VCaP (cell line): Measurements from ENCODE around the gene REEP3.
A peak's percentile ranks its signal among the peaks of the same experiment; 100 is the strongest.

ENCODE experiments used
- H3K27ac ChIP-seq: fragments of 450-650 bp; 2 replicates; pipeline ENCODE4 v1.5.1; 2017
- TF ChIP-seq, protein P1 (sequence below): fragments of 450-650 bp; conservative IDR thresholded peaks from 2 replicates; pipeline ENCODE4 v1.5.1; 2017; ENCODE audit warnings: mild to moderate bottlenecking, moderate library complexity

Gene REEP3

GRCh38 chr10:63670291-63670898 lies 149.2 kb downstream of the REEP3 start:
- peak overlapping the region; percentile 80 for H3K27ac ChIP-seq

DNA sequence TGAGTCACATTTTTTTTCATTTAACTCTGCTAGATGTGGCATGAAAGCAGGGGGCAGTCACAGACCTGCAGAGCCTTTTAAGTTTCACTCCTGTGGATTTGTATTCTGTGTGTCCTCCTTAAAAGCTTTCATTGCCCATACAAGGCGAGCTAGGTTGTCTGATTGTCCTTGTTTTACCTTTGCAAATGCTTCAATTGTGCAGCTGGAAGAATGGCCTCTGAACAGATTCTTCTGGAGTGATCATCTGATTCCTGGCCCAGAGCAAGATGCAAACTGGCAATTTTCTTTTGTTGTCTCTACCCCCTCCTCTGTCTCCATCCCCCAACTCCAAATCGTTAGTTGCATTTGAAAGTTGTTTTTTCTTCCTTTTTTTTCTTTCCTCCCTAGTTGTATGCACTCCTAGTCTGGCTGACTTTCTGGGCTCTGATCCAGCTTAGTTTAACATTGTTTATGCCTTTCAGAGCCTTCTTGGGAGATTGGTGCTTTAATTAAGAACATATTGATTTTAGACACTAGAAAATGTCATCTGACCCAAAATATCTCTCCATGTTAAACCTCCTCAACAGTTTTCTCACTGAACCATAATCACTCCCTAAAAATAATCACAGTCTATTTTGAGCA lies 150.2 kb downstream of the REEP3 start:
- peak overlapping the region; percentile 80 for H3K27ac ChIP-seq
- TF ChIP-seq, protein P1, sequence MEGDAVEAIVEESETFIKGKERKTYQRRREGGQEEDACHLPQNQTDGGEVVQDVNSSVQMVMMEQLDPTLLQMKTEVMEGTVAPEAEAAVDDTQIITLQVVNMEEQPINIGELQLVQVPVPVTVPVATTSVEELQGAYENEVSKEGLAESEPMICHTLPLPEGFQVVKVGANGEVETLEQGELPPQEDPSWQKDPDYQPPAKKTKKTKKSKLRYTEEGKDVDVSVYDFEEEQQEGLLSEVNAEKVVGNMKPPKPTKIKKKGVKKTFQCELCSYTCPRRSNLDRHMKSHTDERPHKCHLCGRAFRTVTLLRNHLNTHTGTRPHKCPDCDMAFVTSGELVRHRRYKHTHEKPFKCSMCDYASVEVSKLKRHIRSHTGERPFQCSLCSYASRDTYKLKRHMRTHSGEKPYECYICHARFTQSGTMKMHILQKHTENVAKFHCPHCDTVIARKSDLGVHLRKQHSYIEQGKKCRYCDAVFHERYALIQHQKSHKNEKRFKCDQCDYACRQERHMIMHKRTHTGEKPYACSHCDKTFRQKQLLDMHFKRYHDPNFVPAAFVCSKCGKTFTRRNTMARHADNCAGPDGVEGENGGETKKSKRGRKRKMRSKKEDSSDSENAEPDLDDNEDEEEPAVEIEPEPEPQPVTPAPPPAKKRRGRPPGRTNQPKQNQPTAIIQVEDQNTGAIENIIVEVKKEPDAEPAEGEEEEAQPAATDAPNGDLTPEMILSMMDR = no peak

More at GRCh38 chr10:63670291-63670898, 149.2 kb downstream of the REEP3 start:
- TF ChIP-seq, protein P1 = no peak

DNA sequence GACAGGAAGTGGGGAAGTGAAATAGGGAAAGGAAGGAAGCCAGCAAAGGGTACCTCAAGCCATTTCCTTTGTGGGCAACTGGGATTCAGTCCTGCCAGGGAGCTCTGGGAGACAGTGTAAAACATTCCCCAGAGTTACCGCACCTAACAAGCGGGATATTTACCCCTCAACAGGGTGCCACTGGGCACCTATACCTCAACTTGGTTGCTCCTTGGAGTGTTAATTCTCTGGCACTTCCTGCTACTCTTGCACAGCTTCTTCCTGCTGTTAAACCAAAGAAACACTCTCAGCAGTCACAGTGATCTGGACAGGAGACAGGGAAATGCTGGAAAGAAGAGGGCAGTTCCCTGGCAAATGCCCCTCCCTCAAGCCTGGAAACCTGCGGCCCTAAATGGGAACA lies 151.3 kb downstream of the REEP3 start:
- peak overlapping the region; percentile 80 for H3K27ac ChIP-seq

GRCh38 chr10:63673246-63673645 lies 152.0 kb downstream of the REEP3 start:
- TF ChIP-seq, protein P1 = no peak

More for the DNA sequence above, 151.3 kb downstream of the REEP3 start:
- TF ChIP-seq, protein P1 = no peak

DNA sequence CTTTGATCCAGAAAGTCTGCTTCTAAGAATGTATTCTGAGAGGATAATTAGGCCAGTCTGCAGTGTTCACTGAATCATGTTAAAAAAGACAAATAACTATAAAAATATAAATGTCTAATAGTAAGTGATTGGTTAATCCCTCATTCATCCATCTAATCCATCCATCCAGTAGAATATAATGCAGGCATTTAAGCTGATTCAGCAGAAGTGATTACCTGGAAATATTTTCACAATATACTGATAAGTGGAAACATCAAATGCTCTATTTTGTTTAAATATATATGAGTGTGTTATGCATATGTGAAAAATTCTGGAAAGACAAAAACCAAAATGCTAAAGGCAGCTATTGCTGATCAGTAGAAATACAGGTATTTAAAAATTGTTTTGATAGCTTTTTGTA lies 152.6 kb downstream of the REEP3 start:
- TF ChIP-seq, protein P1 = no peak
- no peak overlapping the region for H3K27ac ChIP-seq

More at GRCh38 chr10:63673246-63673645, 152.0 kb downstream of the REEP3 start:
- H3K27ac ChIP-seq = peak overlapping the region; percentile 80
